ENCODE data around the gene CYP19A1. TPM values are rescaled to one million over a fixed set of nuclear protein-coding genes. Genes with fewer than 3 reads are reported as not detected.

Gene CYP19A1
- total RNA-seq, 4 donors from 2014 or later = 1.8 to 2.9 (median 2.5) TPM; not detected in 1

DNA sequence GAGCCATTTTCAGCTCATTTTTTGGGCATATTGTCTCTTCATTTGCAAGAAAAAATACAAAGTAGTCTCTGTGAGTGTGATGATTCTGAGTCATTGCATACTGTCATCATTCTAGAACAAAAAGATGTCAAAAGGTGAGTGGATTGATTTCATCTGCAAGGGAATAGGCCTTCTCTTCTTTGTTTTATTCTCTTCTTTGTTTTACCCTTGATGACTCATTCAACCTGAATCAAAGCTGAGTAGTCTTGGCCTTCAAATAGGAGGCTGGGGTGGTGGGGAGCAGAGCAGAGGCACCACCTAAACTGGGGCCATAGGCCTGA is 25.4 kb downstream of the CYP19A1 start:
- Histone ChIP-seq H3K27ac (no peak overlapping the region), H3K9me3 (no peaks in the 10 kb centered on the region)
- ATAC-seq = no peak

GRCh38 chr15:51312166-51313073 is 26.0 kb downstream of the CYP19A1 start:
- Histone ChIP-seq H3K4me1 (peaks cover 0 to 6% (median 0%) of the 10 kb centered on the region in 3 donors), H3K4me3 (no peak overlapping the region), H3K36me3 (no peaks in the 10 kb centered on the region), H3K27ac (no peak overlapping the region), H3K27me3 (no peaks in the 10 kb centered on the region), H3K9me3 (no peaks in the 10 kb centered on the region)
- no peak for TF ChIP-seq CTCF (IDR thresholded peaks at IDR 0.05)
- no peak for TF ChIP-seq POLR2AphosphoS5 (IDR thresholded peaks at IDR 0.05)
- TF ChIP-seq POLR2A (IDR thresholded peaks at IDR 0.05) = no peak
- TF ChIP-seq EP300 (IDR thresholded peaks at IDR 0.05) = no peak
- ATAC-seq = no peak
- WGBS, 2 donors (ENCODE audit: low coverage in 1 of 2) = 37 to 64% methylated on average over 4 to 8 of the region's 8 CpGs

More for the DNA sequence above, 25.4 kb downstream of the CYP19A1 start:
- Histone ChIP-seq H3K4me1 (peaks cover 0 to 4% (median 0%) of the 10 kb centered on the region in 3 donors), H3K36me3 (no peaks in the 10 kb centered on the region), H3K4me3 (no peak overlapping the region), H3K27me3 (no peaks in the 10 kb centered on the region)
- no peak for TF ChIP-seq POLR2A (IDR thresholded peaks at IDR 0.05)
- TF ChIP-seq POLR2AphosphoS5 (IDR thresholded peaks at IDR 0.05) = no peak
- no peak for TF ChIP-seq EP300 (IDR thresholded peaks at IDR 0.05)
- no peak for TF ChIP-seq CTCF (IDR thresholded peaks at IDR 0.05)

DNA sequence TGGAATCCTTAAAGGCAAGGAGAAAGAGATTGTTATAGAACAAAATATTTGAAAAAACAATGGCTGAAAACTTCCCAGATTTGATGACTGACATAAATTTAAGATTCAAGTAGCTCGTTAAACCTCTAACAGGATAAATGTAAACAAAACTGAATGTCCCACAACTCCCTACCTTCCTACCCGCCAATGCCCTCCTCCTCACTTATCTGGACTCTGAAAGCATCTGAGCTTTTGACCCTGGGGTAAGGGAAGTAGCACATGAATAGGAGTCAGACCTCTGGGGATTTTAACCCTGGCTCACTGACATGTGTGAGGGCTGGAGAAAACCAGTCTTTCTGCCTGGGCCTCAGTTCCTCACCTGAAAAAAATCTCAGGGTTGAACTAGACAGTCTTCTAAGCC is 26.9 kb downstream of the CYP19A1 start:
- no peak overlapping the region for H3K4me3 ChIP-seq
- H3K27ac ChIP-seq = no peak overlapping the region
- WGBS, 2 donors (ENCODE audit: low coverage in 1 of 2) = 85 to 90% methylated on average over 2 of the region's 2 CpGs
- no peak for ATAC-seq
- no peaks in the 10 kb centered on the region for H3K36me3 ChIP-seq
- peaks cover 0 to 6% (median 0%) of the 10 kb centered on the region in 3 donors for H3K4me1 ChIP-seq
- TF ChIP-seq CTCF (IDR thresholded peaks at IDR 0.05) = no peak
- no peak for TF ChIP-seq EP300 (IDR thresholded peaks at IDR 0.05)
- TF ChIP-seq POLR2AphosphoS5 (IDR thresholded peaks at IDR 0.05) = no peak
- no peak for TF ChIP-seq POLR2A (IDR thresholded peaks at IDR 0.05)
- no peaks in the 10 kb centered on the region for H3K9me3 ChIP-seq
- H3K27me3 ChIP-seq = no peaks in the 10 kb centered on the region

DNA sequence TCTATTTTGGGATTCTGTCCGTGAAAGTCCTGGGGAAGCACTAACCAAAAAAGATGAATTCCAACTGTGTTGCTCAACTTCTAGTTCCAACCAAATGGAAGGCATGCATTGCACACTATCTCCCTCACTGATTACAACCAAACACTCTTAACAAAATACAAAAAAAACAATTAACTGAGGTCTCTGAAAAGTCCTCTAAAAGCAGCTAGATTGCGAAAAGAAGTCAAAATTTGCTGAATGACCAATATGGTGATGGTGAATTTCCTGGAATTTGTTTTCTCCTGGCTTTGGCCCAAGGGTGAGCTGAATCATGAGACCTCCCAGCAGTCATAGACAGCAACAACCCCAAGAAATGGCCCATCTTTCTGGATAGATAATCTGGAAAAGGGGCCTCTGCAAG is 28.3 kb downstream of the CYP19A1 start:
- TF ChIP-seq POLR2AphosphoS5 (IDR thresholded peaks at IDR 0.05) = no peak
- TF ChIP-seq POLR2A (IDR thresholded peaks at IDR 0.05) = no peak
- H3K4me1 ChIP-seq = peaks cover 0 to 6% (median 0%) of the 10 kb centered on the region in 3 donors
- peaks cover 5% of the 10 kb centered on the region for H3K27me3 ChIP-seq
- H3K36me3 ChIP-seq = no peaks in the 10 kb centered on the region
- no peaks in the 10 kb centered on the region for H3K9me3 ChIP-seq
- no peak overlapping the region for H3K27ac ChIP-seq
- no peak overlapping the region for H3K4me3 ChIP-seq
- 55 to 69% methylated on average over 2 of the region's 2 CpGs for WGBS, 2 donors (ENCODE audit: low coverage in 1 of 2)
- ATAC-seq = peak; percentile 54

- Histone ChIP-seq H3K27me3 (peaks cover 5% of the 10 kb centered on the region), H3K36me3 (no peaks in the 10 kb centered on the region), H3K27ac (peak overlapping the region in 1 of 4 donors; percentile 3), H3K9me3 (no peaks in the 10 kb centered on the region), H3K4me3 (no peak overlapping the region), H3K4me1 (peaks cover 0 to 6% (median 0%) of the 10 kb centered on the region in 3 donors)
- ATAC-seq = no peak
- 66% methylated on average over 2 of the region's 3 CpGs; no CpG with 5 or more reads in 1 of the 2 donors for WGBS, 2 donors (ENCODE audit: low coverage in 1 of 2)
- TF ChIP-seq POLR2AphosphoS5 (IDR thresholded peaks at IDR 0.05) (no peak), EP300 (IDR thresholded peaks at IDR 0.05) (no peak), CTCF (IDR thresholded peaks at IDR 0.05) (no peak), POLR2A (IDR thresholded peaks at IDR 0.05) (no peak)
Measured at GRCh38 chr15:51307811-51308210, 30.6 kb downstream of the CYP19A1 start.
